HG03575 (cell line): ENCODE results near the gene DTYMK.
"Not testable (repeated sequence)": the region's sequence is repeated elsewhere in the genome, so short reads cannot be mapped to it uniquely, and the experiment has no call there.

Source experiments
- ATAC-seq: cut with Tn5 transposase; IDR thresholded peaks from one replicate; pipeline ENCODE4 v1.9.1; 2021; ENCODE audit not compliant: unreplicated experiment, insufficient number of reproducible peaks, low FRiP score; ENCODE audit errors: extremely low read depth

DTYMK gene

GRCh38 chr2:241673797-241674725 is 12.6 kb downstream of the DTYMK start:
- ATAC-seq = no peak

- ATAC-seq = no peak
Observed at GRCh38 chr2:241673189-241673663, 13.4 kb downstream of the DTYMK start.

- ATAC-seq = no peak
Observed at GRCh38 chr2:241672243-241673188, 14.1 kb downstream of the DTYMK start.

- ATAC-seq = no peak
Observed at GRCh38 chr2:241671457-241672240, 15.0 kb downstream of the DTYMK start.

- ATAC-seq = no peak
Observed at GRCh38 chr2:241670333-241671110, 16.1 kb downstream of the DTYMK start.

GRCh38 chr2:241668839-241669238 is 17.8 kb downstream of the DTYMK start:
- ATAC-seq = no peak

GRCh38 chr2:241668354-241668753 is 18.3 kb downstream of the DTYMK start:
- ATAC-seq = no peak

GRCh38 chr2:241666627-241667400 is 19.8 kb downstream of the DTYMK start:
- ATAC-seq = no peak

GRCh38 chr2:241665731-241666440 is 20.7 kb downstream of the DTYMK start:
- no peak for ATAC-seq

GRCh38 chr2:241662731-241663130 is 23.9 kb downstream of the DTYMK start:
- ATAC-seq = not testable (repeated sequence)

GRCh38 chr2:241660593-241661213 is 25.9 kb downstream of the DTYMK start:
- no peak for ATAC-seq

- ATAC-seq = no peak
Observed at GRCh38 chr2:241659150-241659739, 27.4 kb downstream of the DTYMK start.

- ATAC-seq = no peak
Observed at GRCh38 chr2:241658296-241658695, 28.3 kb downstream of the DTYMK start.

GRCh38 chr2:241657786-241658254 is 28.8 kb downstream of the DTYMK start:
- ATAC-seq = no peak

- ATAC-seq = no peak
Observed at GRCh38 chr2:241656190-241656741, 30.3 kb downstream of the DTYMK start.
